EL (cell line): ENCODE data around the gene UPK3B.
"Not testable (repeated sequence)": the region's sequence is repeated elsewhere in the genome, so short reads cannot be mapped to it uniquely, and the experiment has no call there.

ENCODE experiments used
- DNase-seq: peaks from one replicate; pipeline ENCODE4 v3.0.0-alpha.2; 2016

Gene UPK3B

DNA sequence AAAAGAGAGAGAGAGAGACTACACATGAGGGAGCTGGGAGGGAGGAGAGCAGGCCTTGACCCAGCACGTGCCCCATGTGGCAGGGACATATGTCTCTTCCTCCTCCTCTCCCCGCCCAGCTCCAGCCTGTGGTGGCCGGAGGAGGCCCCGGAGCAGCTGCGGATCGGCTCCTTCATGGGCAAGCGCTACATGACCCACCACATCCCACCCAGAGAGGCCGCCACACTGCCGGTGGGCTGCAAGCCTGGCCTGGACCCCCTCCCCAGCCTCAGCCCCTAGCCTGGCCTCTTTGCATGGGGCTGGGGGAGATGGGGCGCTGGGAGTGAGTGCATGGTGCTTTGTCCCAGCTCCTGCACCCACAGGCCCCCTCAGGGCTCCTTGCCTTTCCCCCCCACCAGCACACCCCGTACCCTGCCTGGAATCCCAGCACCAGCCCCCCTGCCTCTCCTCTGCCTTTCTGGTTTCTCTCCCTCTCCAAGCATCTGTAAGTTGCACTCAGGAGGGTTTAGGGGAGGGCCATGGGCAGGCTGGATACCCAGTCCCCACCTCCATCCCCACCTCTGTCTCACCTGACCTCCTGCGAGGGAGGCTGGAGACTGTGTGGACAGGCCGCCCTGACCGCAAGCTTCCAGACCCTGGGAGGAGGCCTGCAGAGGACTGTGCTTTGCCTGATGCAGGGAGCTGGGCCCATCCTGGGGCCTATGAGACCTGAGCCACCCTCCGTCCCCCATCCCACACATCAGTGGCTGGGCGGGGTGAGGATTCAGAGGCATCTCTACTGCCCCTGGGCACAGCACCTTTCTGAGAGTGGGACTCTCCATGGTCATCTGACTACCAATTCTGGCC is 4.8 kb downstream of the UPK3B start:
- DNase-seq: no peak

DNA sequence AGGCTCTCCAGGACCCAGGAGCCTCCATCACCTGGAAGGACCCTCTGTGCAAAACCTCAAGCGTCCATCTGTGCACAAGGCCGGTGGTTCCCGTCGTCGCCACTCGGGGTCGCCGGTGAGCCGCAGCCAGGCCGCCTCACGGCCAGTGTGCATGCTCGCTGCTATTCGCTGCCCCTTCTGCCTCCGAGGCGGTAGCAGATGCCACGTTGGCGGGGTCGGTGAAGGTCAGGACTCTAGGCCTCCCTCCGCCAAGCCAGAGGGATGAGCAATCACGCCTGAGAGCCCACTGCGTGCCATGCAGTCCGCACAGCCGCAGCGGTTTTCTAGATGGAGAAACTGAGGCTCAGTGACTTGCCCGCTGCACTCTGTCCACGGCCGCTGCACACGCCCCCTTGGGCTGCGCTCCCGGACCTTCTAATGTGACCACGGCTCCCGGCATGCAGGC is 5.7 kb downstream of the UPK3B start:
- DNase-seq: peak; percentile 57

DNA sequence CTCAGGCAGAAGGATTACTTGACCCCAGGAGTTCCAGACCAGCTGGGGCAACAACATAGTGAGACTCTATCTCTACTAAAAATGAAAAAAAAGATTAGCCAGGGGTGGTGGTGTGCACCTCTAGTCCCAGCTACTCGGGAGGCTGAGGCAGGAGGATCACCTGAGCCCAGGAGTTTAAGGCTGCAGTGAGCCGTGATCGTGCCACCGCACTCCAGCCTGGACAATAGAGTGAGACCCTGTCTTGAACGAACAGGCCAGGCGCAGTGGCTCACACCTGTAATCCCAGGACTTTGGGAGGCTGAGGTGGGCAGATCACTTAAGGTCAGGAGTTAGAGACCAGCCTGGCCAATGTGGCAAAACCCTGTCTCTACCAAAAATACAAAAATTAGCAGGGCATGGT is 6.6 kb downstream of the UPK3B start:
- not testable (repeated sequence) for DNase-seq

DNA sequence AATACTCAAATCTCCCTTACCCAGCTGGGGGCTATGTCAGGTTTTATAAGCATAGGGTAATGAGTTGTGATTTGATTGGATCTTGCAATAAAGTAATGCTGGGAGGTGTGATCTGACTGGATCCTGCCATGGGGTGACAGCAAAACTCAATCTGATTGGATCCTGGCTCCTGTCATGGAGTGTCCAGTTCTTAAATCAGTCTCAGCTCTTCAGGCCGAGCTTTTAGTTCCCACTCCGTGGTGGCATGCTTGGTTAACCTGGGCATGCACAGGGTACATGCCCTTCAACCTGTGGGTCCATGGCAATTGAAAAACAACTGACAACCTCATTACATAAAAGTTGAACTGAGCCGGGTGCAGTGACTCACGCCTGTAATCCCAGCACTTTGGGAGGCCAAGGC is 15.8 kb downstream of the UPK3B start:
- not testable (repeated sequence) for DNase-seq

- DNase-seq: not testable (repeated sequence)
Observed at GRCh38 chr7:76531643-76532042, 21.3 kb downstream of the UPK3B start.

- DNase-seq: not testable (repeated sequence)
Observed at GRCh38 chr7:76543197-76543596, 32.8 kb downstream of the UPK3B start, which contains the start of gene SPDYE16. TSS of gene SPDYE16 (minus strand) at chr7:76543297. CDS start at chr7:76541459, 1,838 bp downstream.

- DNase-seq: peak; percentile 80
Observed at GRCh38 chr7:76549025-76549854, 38.9 kb downstream of the UPK3B start.

GRCh38 chr7:76549855-76550248 is 39.5 kb downstream of the UPK3B start:
- DNase-seq: not testable (repeated sequence)

DNA sequence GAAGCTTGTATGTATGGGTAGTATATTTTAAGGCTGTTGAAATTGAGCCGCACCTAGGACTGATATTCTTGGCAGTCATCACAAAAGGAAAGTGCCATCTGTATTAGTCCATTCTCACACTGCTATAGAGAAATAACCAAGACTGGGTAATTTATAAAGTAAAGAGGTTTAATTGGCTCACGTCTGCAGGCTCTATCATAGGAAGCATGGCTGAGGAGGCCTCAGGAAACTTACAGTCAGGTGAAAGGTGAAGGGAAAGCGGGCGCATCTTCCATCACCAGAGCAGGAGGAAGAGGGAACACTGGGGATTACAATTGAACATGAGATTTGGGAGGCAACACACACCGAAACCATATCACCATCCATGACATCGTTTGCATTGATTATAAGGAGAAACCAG is 41.6 kb downstream of the UPK3B start:
- DNase-seq: not testable (repeated sequence)

DNA sequence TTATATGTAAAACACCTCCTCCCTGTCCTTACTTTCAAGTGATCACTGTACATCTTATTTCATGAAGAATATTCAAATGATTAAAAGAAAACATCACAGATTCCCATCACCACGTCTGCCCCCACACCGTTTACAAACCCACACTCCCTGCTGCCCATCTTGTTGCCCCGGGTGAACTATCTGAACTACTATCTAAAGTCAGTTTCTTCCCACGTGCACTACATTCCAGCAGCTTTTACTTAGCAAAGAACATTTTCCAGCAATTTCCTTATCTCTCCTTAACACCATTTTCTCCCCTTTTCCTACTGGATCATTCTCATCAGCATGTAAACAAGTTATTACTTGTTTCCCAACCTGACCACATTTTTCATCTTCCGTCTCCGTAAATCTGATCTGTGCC is 49.3 kb downstream of the UPK3B start:
- not testable (repeated sequence) for DNase-seq

- not testable (repeated sequence) for DNase-seq
Observed at GRCh38 chr7:76560157-76560556, 49.8 kb downstream of the UPK3B start.

GRCh38 chr7:76561342-76561741 is 51.0 kb downstream of the UPK3B start:
- DNase-seq: not testable (repeated sequence)

GRCh38 chr7:76565001-76565400 is 54.6 kb downstream of the UPK3B start:
- DNase-seq: not testable (repeated sequence)
